ENCODE measurements around the gene RTP4. TPM values are rescaled to one million over a fixed set of nuclear protein-coding genes. Genes with fewer than 3 reads are reported as not detected.

Gene RTP4
- total and polyA plus RNA-seq, 2 of the 8 experiments (the other 6 are each of a cell fraction or from before 2014, with no cell fraction given): not detected

- Histone ChIP-seq H3K36me3 (ENCODE audit: control insufficient read depth in 2 of 4, insufficient read depth in 4 of 4, low read length in 3 of 4) (no peaks in the 10 kb centered on the region), H3K23ac (ENCODE audit: insufficient read length) (no peak overlapping the region), H3K79me2 (ENCODE audit: control insufficient read depth in 1 of 2, insufficient read depth in 2 of 2, low read length in 2 of 2) (no peaks in the 10 kb centered on the region), H3K4me2 (ENCODE audit: insufficient read depth in 1 of 2, low read depth in 2 of 2, low read length in 2 of 2) (no peak overlapping the region), H3K27me3 (replicated peaks in 1 of 4; ENCODE audit: control insufficient read depth in 3 of 4, extremely low read depth in 1 of 4, insufficient read depth in 3 of 4, low read length in 3 of 4) (no peaks in the 10 kb centered on the region), H3K23me2 (ENCODE audit: low read depth, low read length) (no peaks in the 10 kb centered on the region), H4K5ac (ENCODE audit: insufficient read length, low read depth, low read length) (no peak overlapping the region), H3K14ac (ENCODE audit: insufficient read length) (no peak overlapping the region), H2BK120ac (replicated peaks; ENCODE audit: low read depth, low read length) (no peak overlapping the region), H4K20me1 (replicated peaks in 1 of 2; ENCODE audit: control insufficient read depth in 1 of 2, insufficient read depth in 2 of 2, low read length in 2 of 2) (no peaks in the 10 kb centered on the region), H2BK12ac (ENCODE audit: low read depth, low read length) (no peak overlapping the region), H3K4ac (replicated peaks; ENCODE audit: insufficient read length, low read depth, low read length) (no peak overlapping the region), H4K91ac (replicated peaks; ENCODE audit: insufficient read length, low read length) (no peak overlapping the region), H3K9me3 (ENCODE audit: insufficient read depth in 2 of 2, low read depth in 1 of 2, low read length in 1 of 2) (peaks cover 0 to 7% of the 10 kb centered on the region in 2 experiments; a peak in 1 of 4 replicates), H2BK15ac (ENCODE audit: low read length) (no peak overlapping the region), H3K9ac (replicated peaks in 1 of 4; ENCODE audit: extremely low read depth in 1 of 4, low read depth in 3 of 4, low read length in 3 of 4) (no peak overlapping the region), H3K4me3 (ENCODE audit: extremely low read depth in 1 of 4, insufficient read depth in 2 of 4, low read depth in 3 of 4, low read length in 4 of 4) (no peak overlapping the region), H2BK5ac (ENCODE audit: low read depth, low read length) (no peak overlapping the region), H3K4me1 (replicated peaks in 1 of 4; ENCODE audit: control insufficient read depth in 3 of 4, insufficient read depth in 4 of 4, low read length in 3 of 4) (peaks cover 0 to 6% (median 3%) of the 10 kb centered on the region in 4 experiments; a peak in 3 of 7 replicates), H4K8ac (ENCODE audit: extremely low read depth, insufficient read depth, low read length) (no peak overlapping the region), H2AK5ac (ENCODE audit: low read depth, low read length) (no peak overlapping the region), H3K18ac (ENCODE audit: extremely low read depth, low read length) (no peak overlapping the region), H2AFZ (ENCODE audit: low read length) (no peak overlapping the region), H3K79me1 (ENCODE audit: low read depth, low read length) (no peaks in the 10 kb centered on the region), H2BK20ac (ENCODE audit: low read length) (no peak overlapping the region), H3K56ac (replicated peaks; ENCODE audit: insufficient read length, low read depth, low read length) (no peak overlapping the region), H3K27ac (ENCODE audit: low read depth, low read length) (no peak overlapping the region)
- DNase-seq (ENCODE audit: low read depth in 1 of 2, low spot score in 2 of 2): no peak
- POLR2A ChIA-PET (ENCODE audit: partially characterized antibody): no interaction called here
- CTCF ChIA-PET (ENCODE audit: partially characterized antibody): interaction anchor here (1.7 kb wide), 1 partner anchor 310 kb away, joined by 4 read pairs; no protein-coding TSS in a partner anchor
- 82% methylated on average over 1 of the region's 1 CpG; no CpG with 5 or more reads in 1 of the 2 experiments for WGBS, 2 experiments (ENCODE audit: extremely low coverage in 1 of 2, insufficient coverage in 1 of 2, insufficient read length in 1 of 2, insufficient replicate concordance in 2 of 2, low coverage in 1 of 2, low lambda C conversion rate in 2 of 2, missing lambda C conversion rate in 1 of 2)
- FAIRE-seq: no peak
- no peak for TF ChIP-seq BRCA1 (IDR thresholded peaks at IDR 0.05; ENCODE audit: low read depth, low read length)
- TF ChIP-seq SP4 (IDR thresholded peaks at IDR 0.05; ENCODE audit: low read length): no peak
Observed at GRCh38 chr3:187369089-187369447, 883 bp downstream of the RTP4 start.
